ENCODE results near the gene ABCA7.

GRCh38 chr19:1089126-1089771 is 49.3 kb downstream of the ABCA7 start:
- TF ChIP-seq, protein P1, sequence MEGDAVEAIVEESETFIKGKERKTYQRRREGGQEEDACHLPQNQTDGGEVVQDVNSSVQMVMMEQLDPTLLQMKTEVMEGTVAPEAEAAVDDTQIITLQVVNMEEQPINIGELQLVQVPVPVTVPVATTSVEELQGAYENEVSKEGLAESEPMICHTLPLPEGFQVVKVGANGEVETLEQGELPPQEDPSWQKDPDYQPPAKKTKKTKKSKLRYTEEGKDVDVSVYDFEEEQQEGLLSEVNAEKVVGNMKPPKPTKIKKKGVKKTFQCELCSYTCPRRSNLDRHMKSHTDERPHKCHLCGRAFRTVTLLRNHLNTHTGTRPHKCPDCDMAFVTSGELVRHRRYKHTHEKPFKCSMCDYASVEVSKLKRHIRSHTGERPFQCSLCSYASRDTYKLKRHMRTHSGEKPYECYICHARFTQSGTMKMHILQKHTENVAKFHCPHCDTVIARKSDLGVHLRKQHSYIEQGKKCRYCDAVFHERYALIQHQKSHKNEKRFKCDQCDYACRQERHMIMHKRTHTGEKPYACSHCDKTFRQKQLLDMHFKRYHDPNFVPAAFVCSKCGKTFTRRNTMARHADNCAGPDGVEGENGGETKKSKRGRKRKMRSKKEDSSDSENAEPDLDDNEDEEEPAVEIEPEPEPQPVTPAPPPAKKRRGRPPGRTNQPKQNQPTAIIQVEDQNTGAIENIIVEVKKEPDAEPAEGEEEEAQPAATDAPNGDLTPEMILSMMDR (IDR thresholded peaks at IDR 0.05), result no peak
- TF ChIP-seq POLR2A (IDR thresholded peaks at IDR 0.05), result no peak

All from testis (tissue), 2 donors.